Measurements from ENCODE around the gene ERVV-1.
"Not testable (repeated sequence)": the region's sequence is repeated elsewhere in the genome, so short reads cannot be mapped to it uniquely, and the experiment has no call there.

ERVV-1 gene, protein sequence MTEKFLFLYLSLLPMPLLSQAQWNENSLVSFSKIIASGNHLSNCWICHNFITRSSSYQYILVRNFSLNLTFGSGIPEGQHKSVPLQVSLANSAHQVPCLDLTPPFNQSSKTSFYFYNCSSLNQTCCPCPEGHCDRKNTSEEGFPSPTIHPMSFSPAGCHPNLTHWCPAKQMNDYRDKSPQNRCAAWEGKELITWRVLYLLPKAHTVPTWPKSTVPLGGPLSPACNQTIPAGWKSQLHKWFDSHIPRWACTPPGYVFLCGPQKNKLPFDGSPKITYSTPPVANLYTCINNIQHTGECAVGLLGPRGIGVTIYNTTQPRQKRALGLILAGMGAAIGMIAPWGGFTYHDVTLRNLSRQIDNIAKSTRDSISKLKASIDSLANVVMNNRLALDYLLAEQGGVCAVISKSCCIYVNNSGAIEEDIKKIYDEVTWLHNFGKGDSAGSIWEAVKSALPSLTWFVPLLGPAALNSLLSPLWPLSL

DNA sequence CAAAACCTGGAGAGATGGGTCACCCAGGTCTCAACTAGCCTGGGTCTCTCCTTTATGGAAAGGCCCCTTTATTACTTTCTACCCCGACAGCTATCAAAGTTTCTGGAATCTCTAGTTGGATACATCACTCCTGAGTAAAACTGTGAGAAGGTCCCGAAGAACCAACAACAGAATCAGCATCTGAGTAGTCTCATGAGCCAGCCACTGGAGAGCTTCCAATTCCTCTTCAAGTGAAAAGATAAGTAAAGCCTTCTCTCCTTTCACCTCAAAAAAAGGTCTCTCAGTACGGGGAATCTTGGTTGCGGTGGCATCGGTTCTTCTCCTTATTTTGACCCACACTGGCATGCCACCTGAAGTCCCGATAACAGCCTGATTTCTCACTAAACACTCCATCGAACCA lies at the start of gene ERVV-1:
ERVV-1 (plus strand) TSS at position 301 of the 400 bp plus-strand sequence. CDS start 170 bp downstream, outside the sequence.
- no peak for DNase-seq (ENCODE audit: low spot score)

DNA sequence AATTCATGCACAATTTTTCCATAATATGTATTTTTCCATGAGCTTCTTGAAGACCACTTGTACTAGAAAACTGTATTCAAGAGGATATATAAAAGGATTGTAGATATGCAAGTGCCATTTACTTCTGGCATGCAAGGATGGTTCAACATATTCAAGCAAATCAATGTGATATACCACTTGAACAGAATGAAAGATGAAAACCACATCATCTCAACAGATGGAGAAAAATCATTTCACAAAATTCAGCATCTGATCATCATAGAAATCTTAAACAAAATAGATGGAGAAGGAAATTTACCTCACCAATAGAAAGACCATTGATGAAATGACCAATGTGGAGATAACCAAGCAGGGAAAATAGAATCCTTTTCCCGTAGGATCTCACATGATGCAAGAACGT lies 45.9 kb upstream of the ERVV-1 start:
- DNase-seq (ENCODE audit: low spot score), result no peak

DNA sequence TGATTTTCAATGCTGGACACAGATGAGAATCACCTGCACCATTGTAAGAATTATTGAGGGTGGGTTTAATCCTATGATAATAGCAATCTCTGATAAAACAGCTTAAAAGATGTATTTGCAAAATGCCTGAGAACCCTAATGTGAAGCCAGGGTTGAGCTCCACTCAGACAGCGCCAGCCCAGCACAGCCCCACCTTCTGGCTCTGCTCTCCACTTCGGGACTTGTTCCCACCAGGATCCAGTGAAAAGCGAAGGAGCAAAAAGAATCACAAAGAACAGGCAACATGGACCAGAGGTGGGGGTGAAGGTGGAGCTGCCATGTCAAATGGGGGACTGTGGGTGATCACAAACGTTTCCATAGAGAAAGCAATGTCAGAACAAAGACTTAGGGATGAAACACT lies 32.4 kb upstream of the ERVV-1 start:
- no peak for DNase-seq (ENCODE audit: low spot score)

DNA sequence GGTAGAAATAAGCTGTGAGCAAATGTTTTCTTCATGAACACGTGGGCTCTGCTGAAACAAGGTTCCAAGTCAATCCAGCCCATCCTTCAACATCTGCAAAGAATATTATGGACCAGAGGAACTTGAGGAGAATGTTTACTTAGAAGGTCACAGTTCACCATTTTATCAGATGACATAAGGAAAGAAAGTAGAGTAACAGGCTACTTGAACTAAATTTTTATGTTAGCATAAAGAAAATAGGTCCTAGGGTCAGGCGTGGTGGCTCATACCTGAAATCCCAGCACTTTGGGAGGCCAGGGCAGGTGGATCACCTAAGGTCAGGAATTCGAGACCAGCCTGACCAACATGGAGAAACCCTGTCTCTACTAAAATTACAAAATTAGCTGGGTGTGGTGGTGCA lies 30.6 kb upstream of the ERVV-1 start:
- DNase-seq (ENCODE audit: low spot score), result not testable (repeated sequence)

DNA sequence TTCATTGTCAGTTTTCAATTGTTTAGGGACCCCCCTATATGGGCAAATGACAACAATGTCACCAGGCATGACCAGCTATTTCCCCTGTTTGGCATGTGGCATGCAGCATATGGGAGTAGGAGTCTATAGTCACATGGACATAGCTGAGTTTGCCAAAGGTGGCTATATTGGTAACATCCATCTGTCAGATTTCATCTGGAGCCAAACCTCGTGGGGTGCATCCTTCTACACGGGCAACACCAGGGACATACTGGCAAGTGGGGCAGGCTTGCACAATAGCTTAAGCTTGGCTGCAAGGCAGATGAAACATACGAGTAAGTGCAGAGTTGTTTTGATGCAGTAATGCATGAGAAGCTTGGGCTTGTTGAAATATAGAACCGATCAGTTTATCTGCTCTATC lies 26.5 kb upstream of the ERVV-1 start:
- no peak for DNase-seq (ENCODE audit: low spot score)

DNA sequence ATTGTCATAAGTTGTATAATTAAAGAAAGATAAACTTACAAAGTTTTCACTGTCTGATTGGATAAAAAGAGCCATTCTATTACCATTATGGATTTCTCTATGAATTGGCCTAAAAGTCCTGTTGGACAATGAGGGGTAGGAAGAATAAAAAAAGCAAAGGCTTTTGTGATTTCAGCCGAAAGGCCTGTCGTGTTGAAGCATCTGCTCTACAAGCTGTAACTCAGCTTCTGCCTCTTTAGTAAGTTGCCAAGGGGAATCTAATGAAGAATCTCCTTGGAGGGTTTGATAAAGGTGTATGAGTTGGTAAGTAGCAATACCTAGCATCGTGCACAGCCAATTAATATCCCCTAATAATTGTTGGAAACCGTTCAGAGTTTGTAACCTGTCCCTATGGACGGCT lies 25.2 kb upstream of the ERVV-1 start:
- DNase-seq (ENCODE audit: low spot score), result no peak

DNA sequence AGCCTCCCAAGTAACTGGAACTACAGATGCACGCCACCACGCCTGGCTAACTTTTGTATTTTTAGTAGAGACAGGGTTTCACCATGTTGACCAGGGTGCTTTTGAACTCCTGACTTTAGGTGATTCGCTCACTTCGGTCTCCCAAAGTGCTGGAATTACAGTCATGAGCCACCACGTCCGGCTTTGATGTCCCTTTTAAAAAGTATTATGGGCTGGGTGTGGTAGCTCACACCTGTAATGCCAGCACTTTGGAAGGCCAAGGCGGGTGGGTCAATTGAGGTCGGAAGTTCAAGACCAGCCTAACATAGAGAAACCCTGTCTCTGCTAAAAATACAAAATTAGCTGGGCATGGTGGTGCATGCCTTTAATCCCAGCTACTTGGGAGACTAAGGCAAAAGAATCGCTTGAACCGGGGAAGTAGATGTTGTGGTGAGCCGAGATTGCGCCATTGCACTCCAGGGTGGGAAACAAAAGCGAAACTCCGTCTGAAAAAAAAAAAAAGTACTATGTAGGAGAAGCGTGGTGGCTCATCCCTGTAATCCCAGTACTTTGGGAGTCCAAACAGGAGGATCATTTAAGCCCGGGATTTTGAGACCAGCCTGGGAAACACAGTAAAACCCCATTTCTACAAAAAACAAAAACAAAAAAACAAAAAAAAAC lies 22.8 kb upstream of the ERVV-1 start:
- no peak for DNase-seq (ENCODE audit: low spot score)

DNA sequence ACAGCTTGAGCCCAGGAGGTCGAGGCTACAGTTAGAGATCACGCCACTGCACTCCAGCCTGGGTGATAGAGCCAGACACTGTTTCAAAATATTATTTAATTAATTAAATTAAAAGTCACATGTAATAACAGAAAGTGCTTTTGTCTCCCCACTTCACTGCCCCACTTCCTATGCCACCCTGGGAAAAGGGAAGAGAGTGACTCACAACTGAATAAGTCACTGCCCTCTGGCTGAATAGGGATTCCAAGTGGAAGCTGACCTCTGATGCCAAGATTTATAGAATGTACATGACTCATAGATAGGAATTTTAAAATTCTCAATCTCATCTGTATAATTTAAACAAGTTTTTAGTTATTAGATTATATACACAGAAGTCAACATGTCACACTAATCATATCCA lies 22.2 kb upstream of the ERVV-1 start:
- DNase-seq (ENCODE audit: low spot score), result peak; percentile 36

DNA sequence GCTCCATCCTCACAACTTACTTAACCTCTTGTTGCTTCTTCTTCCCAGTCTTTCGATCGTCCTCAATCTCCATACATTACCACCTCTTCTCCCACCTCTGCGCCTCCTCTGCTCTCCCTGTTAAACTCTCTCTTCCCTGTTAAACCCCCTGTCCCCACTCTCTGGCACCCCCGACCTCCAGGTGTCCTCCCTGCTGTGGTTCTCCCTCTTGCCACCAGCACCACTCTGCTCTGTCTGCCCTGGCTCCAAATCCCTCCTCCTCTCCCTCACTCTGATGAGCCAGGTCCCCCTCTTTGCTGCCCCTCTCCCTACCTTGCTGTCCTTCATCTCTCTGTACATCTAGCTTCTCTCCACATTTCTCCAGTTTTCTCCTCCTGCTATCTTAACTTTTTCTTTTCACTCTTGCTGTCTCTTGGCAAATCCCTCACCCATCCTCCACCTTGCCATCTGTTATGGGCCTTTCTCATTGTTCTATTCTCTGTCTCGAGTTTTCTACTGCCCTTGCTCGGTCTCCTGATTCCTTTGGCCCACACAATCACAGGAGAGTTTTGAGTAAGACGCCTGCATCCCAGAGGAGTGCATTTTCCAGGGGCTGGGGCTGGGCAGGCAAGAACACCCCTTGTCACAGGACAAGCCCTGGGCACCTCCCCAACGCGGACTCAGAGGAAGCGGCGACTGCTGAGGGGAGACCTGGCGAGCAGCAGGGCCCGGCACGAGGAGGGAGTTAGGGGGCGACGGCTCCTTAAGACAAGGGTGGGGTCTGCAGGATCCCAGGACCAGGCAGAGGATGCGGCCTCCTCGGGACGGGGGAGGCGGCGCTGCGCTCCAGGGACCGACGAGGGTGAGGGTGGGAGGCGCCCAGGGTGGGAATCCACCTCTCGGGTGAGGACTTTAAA lies 21.4 kb upstream of the ERVV-1 start:
- peak; percentile 16 for DNase-seq (ENCODE audit: low spot score)

DNA sequence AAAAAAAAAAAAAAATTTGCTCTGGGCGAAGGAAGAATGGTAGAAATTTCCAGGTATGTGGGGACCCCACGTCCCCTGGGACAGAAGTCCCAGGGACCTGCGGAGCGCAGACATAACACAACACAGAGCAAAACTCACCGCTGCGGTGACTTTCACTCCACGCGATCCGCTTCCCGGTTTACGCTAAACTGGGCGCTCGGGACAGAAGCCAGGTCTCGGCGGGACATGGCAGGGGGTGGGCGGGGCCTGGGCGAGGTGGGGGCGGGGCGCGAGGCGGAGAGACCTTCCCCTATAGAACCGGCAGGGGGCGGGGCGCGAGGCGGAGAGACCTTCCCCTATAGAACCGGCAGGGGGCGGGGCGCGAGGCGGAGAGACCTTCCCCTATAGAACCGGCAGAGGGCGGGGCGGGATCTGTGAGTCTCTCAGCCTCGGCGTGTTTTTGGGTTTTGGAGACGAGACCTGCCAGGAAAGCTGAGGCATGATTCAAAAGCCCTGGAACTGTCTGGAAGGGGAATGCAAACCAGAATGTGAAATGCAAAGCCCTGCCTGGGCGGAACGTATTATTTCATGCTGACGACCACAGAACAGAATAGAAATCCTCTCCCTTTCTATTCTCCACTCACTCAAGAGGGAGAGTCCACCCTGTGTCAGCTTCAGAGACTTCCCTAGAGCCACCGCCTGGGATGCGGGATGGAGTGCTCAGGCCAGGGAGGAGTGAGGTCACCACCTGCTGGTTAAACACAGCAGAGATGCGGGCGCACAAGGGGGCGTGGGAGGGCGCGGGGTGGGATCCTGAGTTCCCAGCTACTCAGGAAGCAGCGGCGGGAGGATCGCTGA lies 20.2 kb upstream of the ERVV-1 start:
- peak; percentile 89 for DNase-seq (ENCODE audit: low spot score)

DNA sequence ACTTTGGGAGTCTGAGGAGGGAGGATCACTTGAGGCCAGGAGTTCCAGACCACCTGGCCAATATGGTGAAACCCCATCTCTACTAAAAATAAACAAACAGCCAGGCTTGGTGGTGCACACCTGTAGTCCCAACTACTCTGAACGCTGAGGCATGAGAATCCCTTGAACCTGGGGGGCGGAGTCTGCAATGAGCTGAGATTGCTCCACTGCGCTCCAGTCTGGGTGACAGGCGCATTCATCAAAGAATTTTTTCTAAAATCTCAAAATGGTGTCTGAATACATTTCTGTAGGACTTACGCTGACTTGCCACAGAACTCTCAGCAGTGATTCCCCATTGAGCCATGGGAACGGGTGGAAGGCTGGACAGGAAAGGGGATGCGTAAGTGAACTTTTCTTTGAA lies 18.0 kb upstream of the ERVV-1 start:
- no peak for DNase-seq (ENCODE audit: low spot score)

DNA sequence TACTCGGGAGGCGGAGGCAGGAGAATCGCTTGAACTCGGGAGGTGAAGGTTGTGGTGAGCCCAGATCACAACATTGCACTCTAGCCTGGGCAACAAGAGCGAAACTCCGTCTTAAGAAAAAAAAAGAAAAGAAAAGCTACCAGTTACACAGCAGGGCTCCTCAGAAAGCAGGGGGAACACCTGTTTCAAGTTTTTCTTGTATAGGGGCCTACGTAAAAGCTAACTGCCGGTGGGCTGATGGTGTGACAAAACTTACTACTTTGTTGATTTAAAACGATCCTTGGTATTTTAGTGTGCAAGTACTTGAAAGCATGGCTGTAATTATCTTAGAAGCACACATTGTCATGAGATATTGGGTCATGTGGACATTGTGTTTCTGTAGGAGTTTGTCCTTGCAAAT lies 15.7 kb upstream of the ERVV-1 start:
- DNase-seq (ENCODE audit: low spot score), result no peak

DNA sequence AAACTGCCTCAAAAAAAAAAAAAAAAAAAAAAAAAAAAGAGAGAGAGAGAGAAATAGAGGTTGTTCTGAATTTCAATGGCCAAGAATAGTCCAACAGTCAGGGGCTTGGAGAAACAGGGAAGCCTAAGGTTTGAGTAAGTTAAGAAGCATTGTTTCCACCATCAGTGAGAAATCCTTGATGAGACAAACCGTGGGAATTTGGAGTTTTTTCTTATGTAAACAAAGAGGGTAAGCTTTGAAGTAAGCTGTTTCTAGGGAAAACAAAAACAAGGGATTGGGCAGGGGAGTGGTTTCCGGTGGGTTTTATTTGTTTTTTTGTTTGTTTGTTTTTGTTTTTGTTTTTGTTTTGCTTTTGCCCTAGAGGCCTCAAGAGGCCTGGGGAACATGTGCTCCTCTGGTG lies 11.2 kb upstream of the ERVV-1 start:
- DNase-seq (ENCODE audit: low spot score), result no peak

DNA sequence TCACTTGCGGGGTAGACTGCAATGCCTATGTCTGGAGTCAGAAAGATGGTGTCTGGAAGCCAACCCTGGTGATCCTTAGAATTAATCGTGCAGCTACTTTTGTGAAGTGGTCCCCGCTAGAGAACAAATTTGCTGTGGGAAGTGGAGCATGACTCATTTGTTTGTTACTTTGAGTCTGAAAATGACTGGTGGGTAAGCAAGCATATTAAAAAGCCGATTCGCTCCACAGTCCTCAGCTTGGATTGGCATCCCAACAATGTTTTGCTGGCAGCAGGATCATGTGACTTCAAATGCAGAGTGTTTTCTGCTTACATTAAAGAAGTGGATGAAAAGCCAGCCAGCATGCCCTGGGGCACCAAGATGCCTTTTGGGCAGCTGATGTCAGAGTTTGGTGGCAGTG lies 9.5 kb upstream of the ERVV-1 start:
- no peak for DNase-seq (ENCODE audit: low spot score)

DNA sequence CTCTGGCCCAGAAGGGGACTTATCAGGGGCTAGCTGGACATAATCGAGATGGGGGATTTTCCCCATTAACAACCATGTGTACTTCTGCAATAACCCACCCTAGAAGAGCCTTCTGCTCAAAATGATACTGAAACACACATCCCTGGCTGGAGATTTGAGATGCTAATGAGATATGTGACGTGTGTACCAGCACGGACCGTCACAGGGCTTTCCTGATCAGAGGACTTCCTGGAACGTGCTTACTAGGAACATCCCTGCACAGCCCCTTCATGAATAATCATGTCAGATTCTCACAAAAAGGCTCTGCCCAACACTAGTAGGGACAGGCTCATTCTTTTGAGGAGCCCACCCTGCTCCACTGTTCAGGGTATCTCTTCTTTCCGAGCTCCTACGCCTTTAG lies 6.5 kb upstream of the ERVV-1 start:
- DNase-seq (ENCODE audit: low spot score), result no peak

DNA sequence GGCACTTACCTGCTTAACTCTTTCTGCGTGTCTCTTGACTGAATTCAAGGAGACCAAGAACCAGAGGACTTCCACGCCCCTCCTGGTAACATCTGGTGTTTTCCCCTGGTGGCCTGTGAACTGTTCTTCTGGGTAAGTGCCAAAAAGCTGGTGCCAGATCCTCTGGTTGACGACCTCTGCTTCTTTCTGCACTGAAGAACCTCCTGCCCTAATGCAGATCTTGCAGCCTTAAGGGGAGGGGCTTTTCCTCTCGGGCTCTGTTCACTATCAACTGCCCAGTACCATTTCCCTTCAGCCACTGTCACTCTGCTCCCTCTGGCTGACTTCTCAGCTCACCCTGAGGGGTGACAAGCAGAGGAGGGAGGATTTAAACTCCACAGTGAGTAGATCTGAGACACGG lies 6.1 kb upstream of the ERVV-1 start:
- DNase-seq (ENCODE audit: low spot score), result no peak

DNA sequence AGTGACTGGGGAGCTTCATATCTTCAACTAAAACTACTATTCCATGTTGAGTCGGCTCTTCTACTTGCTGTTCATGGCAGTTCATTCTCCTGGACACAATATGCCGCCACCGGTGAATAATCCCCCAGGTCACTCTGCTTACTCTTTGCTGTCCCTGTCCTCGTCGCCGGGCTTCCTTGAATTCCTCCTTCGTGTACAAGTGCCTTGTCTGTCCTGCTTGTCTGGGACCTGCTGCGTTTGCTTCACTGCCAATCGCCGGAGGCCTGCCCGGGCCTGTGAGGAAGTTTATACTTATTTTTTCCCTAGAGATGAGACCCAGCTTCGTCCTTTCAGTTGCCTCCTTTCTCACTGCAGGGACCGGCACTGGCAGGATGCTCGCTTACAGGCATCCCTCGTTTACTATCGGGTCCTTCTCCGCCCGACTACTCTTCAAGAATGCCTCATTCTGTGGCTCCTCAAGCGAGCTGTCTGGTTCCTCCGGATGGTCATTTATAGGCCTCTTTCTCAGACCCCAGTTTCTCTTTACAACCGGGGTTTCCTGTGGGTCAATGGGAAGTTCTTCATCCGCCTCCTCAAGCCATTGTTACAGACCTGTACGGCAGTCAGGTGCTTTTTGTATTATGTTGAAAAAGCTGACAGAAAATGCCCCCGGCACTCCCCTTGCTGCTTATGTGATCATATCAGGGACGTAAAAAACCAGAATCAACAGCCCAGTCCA lies 5.5 kb upstream of the ERVV-1 start:
- DNase-seq (ENCODE audit: low spot score), result no peak

DNA sequence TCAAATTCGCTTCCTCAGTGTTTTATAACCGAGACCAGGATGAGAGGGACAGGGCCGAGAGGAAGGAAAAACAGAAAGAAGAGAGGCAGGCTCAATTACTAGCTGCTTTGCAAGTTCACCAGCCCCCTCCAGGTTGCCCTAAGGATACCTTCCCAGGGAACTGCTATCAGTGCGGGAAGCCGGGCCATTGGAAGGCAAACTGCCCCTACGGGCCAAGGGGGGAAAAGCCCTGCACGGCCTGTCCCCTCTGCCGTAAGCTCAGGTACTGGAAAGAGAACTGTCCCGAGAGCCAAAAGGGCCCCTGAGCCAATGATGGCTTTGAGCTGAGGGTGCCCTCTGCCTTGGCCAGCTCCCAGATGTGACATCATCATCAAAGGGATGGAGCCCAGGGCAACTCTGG lies 3.2 kb upstream of the ERVV-1 start:
- DNase-seq (ENCODE audit: low spot score), result no peak

DNA sequence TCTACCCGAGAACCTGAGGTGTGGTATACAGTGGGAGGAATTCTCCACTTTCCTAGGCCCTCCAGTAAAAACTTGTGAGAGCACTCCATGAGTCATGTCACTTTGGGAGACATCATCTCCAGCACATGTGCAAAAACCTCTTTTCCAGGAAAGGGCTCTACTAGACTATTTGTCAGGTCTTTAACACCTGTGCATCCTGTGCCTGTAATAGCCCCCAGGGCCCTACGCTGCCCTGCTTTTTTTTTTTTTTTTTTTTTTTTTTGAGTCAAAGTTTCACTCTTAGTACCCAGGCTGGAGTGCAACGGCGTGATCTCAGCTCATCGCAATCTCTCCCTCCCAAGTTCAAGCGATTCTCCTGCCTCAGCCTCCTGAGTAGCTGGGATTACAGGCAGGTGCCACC lies 1.7 kb upstream of the ERVV-1 start:
- DNase-seq (ENCODE audit: low spot score), result no peak

DNA sequence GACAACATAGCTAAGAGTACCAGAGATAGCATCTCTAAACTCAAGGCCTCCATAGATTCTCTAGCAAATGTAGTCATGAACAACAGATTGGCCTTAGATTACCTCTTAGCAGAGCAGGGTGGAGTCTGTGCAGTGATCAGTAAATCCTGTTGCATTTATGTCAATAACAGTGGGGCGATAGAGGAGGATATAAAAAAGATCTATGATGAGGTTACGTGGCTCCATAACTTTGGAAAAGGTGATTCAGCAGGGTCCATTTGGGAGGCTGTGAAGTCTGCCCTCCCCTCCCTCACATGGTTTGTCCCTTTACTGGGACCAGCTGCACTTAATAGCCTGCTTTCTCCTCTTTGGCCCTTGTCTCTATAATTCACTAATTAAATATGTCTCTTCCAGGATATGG lies 1.4 kb downstream of the ERVV-1 start:
- no peak for DNase-seq (ENCODE audit: low spot score)

DNA sequence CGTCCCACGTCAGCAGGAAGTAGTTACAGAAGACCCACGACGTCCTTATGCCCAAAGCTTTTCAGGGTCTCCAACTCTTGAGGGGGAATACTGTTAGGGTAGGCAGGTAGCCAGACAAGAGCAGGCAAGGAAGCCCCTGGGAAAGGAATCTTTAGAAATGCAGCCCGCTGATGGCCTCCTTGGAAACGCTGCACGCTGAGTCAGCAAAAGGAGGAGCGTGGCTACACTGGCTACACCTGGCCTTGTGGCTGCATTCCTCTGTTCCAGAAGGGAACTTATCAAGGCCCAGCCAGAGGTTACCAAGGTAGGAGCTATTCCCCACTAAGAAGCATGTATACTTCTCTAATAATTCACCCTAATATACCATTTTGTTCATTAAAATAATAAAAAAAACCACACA lies 2.0 kb downstream of the ERVV-1 start:
- DNase-seq (ENCODE audit: low spot score), result no peak

Measured in AG08396 (cell line).